H7 (cell line): ENCODE measurements around the gene KCNQ1OT1. TPM values are rescaled to one million over a fixed set of nuclear protein-coding genes. Genes with fewer than 3 reads are reported as not detected.

ENCODE experiments used
- DNase-seq: peaks from one replicate; pipeline ENCODE4 v3.0.0; 2012
- H3K27me3 ChIP-seq: 2 replicates; pipeline ENCODE4 v1.6.0; 2011; ENCODE audit warnings: mild to moderate bottlenecking, low read length; ENCODE audit not compliant: control insufficient read depth, insufficient read depth
- H3K36me3 ChIP-seq: replicated peaks from 2 replicates; pipeline ENCODE4 v1.5.1; 2011; ENCODE audit warnings: low read length; ENCODE audit not compliant: control insufficient read depth, insufficient read depth
- H3K4me3 ChIP-seq: 2 replicates; pipeline ENCODE4 v1.5.1; 2011; ENCODE audit warnings: low read depth, mild to moderate bottlenecking, control low read depth, low read length, moderate library complexity; ENCODE audit not compliant: insufficient read depth
- total RNA-seq: library from RNA; depleted of rRNA; stranded (reverse); fragments of >200 nt; shearing (Covaris generic); gene quantifications from 2 replicates; pipeline ENCODE4 v1.2.3, GENCODE V29; 2014

The KCNQ1OT1 gene
- total RNA-seq, 1 experiment from 2014 or later: 0.83 TPM

GRCh38 chr11:2661173-2662023 lies 38.4 kb downstream of the KCNQ1OT1 start:
- peak; percentile 11 for DNase-seq
- Histone ChIP-seq H3K27me3 (no peaks in the 10 kb centered on the region; the same call in 1 of the 2 replicates), H3K4me3 (no peak overlapping the region), H3K36me3 (peaks cover 1% of the 10 kb centered on the region; the same call in 1 of the 2 replicates)

GRCh38 chr11:2660357-2660939 lies 39.3 kb downstream of the KCNQ1OT1 start:
- no peak overlapping the region for H3K4me3 ChIP-seq
- H3K27me3 ChIP-seq: peaks cover 2% of the 10 kb centered on the region; the same call in 1 of the 2 replicates
- DNase-seq: peak; percentile 10
- H3K36me3 ChIP-seq: peaks cover 1% of the 10 kb centered on the region; the same call in 1 of the 2 replicates

GRCh38 chr11:2657697-2658284 lies 42.0 kb downstream of the KCNQ1OT1 start:
- H3K4me3 ChIP-seq: no peak overlapping the region

DNA sequence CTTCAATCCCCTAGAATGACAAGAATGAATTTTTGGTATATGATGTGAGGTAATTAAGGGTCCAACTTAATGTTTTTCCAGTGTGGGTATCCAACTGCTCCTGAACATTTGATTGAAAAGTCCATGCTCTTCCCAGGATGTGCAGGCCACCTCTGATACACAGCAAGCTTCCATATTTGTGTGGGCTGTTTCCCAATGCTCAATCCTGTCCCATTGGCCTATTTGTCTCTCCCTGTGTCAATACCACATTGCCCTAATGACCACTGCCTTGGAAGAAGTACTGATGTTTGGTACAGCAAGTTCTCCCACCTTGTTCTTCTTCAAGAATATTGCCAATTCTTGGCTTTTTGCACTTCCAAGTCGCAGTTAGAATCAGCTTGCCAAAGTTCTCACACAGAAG lies 42.9 kb downstream of the KCNQ1OT1 start:
- peaks cover 14% of the 10 kb centered on the region; the same call in 1 of the 2 replicates for H3K27me3 ChIP-seq
- DNase-seq: no peak
- no peak overlapping the region for H3K4me3 ChIP-seq
- no peaks in the 10 kb centered on the region for H3K36me3 ChIP-seq

More at GRCh38 chr11:2657697-2658284, 42.0 kb downstream of the KCNQ1OT1 start:
- H3K27me3 ChIP-seq: peaks cover 10% of the 10 kb centered on the region; the same call in 1 of the 2 replicates
- H3K36me3 ChIP-seq: no peaks in the 10 kb centered on the region
- DNase-seq: peak; percentile 19

GRCh38 chr11:2655834-2656622 lies 43.8 kb downstream of the KCNQ1OT1 start:
- peak; percentile 13 for DNase-seq
- peaks cover 15% of the 10 kb centered on the region; the same call in 1 of the 2 replicates for H3K27me3 ChIP-seq
- H3K36me3 ChIP-seq: no peaks in the 10 kb centered on the region
- no peak overlapping the region for H3K4me3 ChIP-seq

DNA sequence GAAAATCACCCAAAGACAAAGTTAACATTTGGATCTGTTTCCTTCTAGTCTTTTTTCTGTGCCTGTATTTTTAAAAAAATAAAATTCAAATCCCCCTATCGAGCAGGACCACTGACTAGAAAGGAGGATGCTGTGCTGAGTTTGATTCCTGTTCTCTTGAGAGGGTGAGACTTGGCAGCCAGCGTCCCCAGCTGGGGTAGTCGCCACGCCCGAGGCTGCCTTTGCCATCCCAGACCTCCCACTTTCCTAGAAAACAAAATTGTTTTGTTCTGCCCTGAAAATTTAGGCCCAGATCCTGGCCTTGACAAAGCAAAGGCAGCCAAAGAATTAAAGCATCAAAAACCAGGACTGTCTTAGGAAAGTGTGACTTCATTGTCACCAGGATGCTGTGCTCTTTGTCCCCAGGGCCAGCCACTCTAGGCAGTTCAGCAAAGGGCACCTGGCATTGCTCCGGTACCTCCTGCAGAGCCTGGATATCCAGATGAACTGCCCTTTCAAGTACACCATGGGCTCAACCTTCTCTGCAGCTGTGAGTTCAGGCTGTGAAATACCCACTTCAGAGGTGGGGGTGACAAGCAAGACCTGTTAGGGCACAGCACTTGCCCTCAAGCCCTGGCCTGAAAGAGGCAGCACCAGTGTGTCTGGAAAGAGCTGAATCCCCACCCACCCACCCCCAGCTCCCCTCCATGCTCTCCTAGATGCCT lies 44.6 kb downstream of the KCNQ1OT1 start:
- DNase-seq: no peak
- Histone ChIP-seq H3K27me3 (peaks cover 15% of the 10 kb centered on the region; the same call in 1 of the 2 replicates), H3K4me3 (no peak overlapping the region), H3K36me3 (no peaks in the 10 kb centered on the region)

- H3K4me3 ChIP-seq: no peak overlapping the region
- DNase-seq: peak; percentile 25
- H3K27me3 ChIP-seq: peaks cover 15% of the 10 kb centered on the region; the same call in 1 of the 2 replicates
- no peaks in the 10 kb centered on the region for H3K36me3 ChIP-seq
Measured at GRCh38 chr11:2653930-2654739, 45.7 kb downstream of the KCNQ1OT1 start.

- H3K4me3 ChIP-seq: no peak overlapping the region
- H3K36me3 ChIP-seq: no peaks in the 10 kb centered on the region
- peaks cover 15% of the 10 kb centered on the region; the same call in 1 of the 2 replicates for H3K27me3 ChIP-seq
- DNase-seq: peak; percentile 22
Measured at GRCh38 chr11:2653198-2653551, 46.6 kb downstream of the KCNQ1OT1 start.

- Histone ChIP-seq H3K27me3 (peaks cover 15% of the 10 kb centered on the region; the same call in 1 of the 2 replicates), H3K36me3 (no peaks in the 10 kb centered on the region)
Measured at GRCh38 chr11:2652333-2653197, 47.2 kb downstream of the KCNQ1OT1 start.

DNA sequence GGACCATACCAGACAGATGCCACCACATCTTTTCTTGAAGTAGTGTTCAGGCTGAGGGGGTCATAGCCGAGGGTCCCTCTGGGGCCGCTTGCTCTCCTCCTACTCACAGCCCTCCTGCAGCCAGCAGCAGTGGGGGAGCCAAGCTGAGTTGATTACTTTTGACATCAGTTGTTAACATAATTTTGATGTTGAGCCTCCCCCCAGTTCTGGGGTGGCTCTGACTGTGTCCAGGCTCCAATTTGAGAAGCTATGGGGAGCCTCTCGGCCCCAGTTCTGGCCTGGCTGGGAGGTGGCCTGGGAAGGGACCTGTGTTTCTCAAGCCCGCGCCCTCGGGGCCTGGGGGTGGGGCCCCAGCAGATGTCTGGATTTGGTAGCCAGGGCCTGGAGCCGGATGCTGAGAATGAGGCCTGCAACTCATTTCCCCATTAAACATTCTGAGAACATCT lies 47.9 kb downstream of the KCNQ1OT1 start:
- Histone ChIP-seq H3K4me3 (no peak overlapping the region), H3K27me3 (peaks cover 15% of the 10 kb centered on the region; the same call in 1 of the 2 replicates), H3K36me3 (no peaks in the 10 kb centered on the region)
- peak; percentile 22 for DNase-seq

More at GRCh38 chr11:2652333-2653197, 47.2 kb downstream of the KCNQ1OT1 start:
- no peak overlapping the region for H3K4me3 ChIP-seq
- peak; percentile 10 for DNase-seq

DNA sequence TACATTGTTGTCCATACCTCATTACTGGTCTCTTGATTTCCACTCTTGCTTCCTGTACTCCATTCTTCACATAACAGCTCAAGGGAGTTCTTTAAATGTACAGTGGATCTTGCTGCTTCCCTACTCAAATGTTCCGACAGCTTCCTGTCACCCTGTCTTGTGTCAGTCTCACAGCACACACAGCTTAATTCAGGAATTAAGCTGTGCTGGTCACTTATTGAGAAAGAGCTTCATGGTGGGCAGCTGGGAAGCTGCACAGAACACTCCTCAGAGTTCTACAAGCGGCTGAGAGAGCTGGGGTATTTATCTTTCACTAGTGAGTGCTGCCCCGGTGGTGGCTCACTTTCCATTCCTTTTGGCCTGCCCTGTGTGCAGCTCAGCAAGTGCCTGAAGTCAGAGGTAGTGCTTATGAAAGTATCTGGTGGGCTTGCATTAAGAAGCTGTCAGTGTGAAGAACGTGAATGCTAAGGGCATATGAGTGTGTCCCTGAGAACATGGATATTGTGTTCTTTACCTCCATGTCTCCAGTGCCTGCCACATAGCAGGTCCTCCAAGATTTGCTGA lies 48.7 kb downstream of the KCNQ1OT1 start:
- Histone ChIP-seq H3K4me3 (no peak overlapping the region), H3K27me3 (peaks cover 15% of the 10 kb centered on the region; the same call in 1 of the 2 replicates), H3K36me3 (no peaks in the 10 kb centered on the region)
- DNase-seq: no peak

GRCh38 chr11:2650343-2650867 lies 49.4 kb downstream of the KCNQ1OT1 start:
- H3K27me3 ChIP-seq: peaks cover 16% of the 10 kb centered on the region; the same call in 1 of the 2 replicates
- no peak for DNase-seq
- no peaks in the 10 kb centered on the region for H3K36me3 ChIP-seq
- no peak overlapping the region for H3K4me3 ChIP-seq
